Heart left ventricle (tissue), 13 donors: Measurements from ENCODE around the gene CPXM2.

ENCODE experiments used
- POLR2A ChIP-seq, 2 donors: fragments of 450-650 bp; IDR thresholded peaks; one replicate each; pipeline ENCODE4 v1.6.1; 2017; ENCODE audit warnings: antibody characterized with exemption in 2 of 2, mild to moderate bottlenecking in 2 of 2, moderate library complexity in 2 of 2
- TF ChIP-seq, protein P1 (sequence below), 12 donors: fragments of 200-600 bp; sonication (generic) in 4 of 12; IDR thresholded peaks; one replicate each; pipeline versions ENCODE4 v1.5.0 to v1.8.0; 2018 to 2022; ENCODE audit warnings: antibody characterized with exemption in 12 of 12, mild to moderate bottlenecking in 5 of 12
- donor health status: ischemic (EF 13 %, LVEDD 7.1; RV severe dilation, severe dysfunction).
- donor health status: DM: no; HTN: yes; CAD: no.
- donor health status: DM: no; HTN: no; CAD: no.
- donor health status: ischemic (EF 25% LVEDD 6.9; RV normal size, moderate dysfunction).
- donor health status: ischemic (EF 25% LVEDD 5.7; RV mildly dilated, moderate dysfunction).
- donor health status: ischemic (EF 35%, LVEDD 5.7; RV mildly dilated, moderate dysfunction).
- donor health status: nonischemic (EF 11% LVEDD 7.7; RV severe dilation, severe dysfunction).
- donor health status: DM: yes; HTN: yes; CAD: no.
- donor health status: PGD.
- donor health status: ischemic (EF 29% LVEDD 5.4; RV normal size, mild dysfunction).
- donor health status: nonischemic (EF 23%, LVEDD 6.1; RV moderate dilation, normal function).

GRCh38 chr10:123772645-123773508 lies 118.7 kb downstream of the CPXM2 start:
- TF ChIP-seq, protein P1, sequence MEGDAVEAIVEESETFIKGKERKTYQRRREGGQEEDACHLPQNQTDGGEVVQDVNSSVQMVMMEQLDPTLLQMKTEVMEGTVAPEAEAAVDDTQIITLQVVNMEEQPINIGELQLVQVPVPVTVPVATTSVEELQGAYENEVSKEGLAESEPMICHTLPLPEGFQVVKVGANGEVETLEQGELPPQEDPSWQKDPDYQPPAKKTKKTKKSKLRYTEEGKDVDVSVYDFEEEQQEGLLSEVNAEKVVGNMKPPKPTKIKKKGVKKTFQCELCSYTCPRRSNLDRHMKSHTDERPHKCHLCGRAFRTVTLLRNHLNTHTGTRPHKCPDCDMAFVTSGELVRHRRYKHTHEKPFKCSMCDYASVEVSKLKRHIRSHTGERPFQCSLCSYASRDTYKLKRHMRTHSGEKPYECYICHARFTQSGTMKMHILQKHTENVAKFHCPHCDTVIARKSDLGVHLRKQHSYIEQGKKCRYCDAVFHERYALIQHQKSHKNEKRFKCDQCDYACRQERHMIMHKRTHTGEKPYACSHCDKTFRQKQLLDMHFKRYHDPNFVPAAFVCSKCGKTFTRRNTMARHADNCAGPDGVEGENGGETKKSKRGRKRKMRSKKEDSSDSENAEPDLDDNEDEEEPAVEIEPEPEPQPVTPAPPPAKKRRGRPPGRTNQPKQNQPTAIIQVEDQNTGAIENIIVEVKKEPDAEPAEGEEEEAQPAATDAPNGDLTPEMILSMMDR (IDR thresholded peaks at IDR 0.05), result no peak
- TF ChIP-seq POLR2A (IDR thresholded peaks at IDR 0.05), result no peak
